GM12864 (cell line): ENCODE results near the gene PPM1J.
"Not testable (repeated sequence)": the region's sequence is repeated elsewhere in the genome, so short reads cannot be mapped to it uniquely, and the experiment has no call there.

Experiments used
- DNase-seq: peaks from one replicate; pipeline ENCODE4 v3.0.0-alpha.2; 2011; ENCODE audit warnings: low read depth
- H3K4me3 ChIP-seq: 2 replicates; pipeline ENCODE4 v1.5.1; 2011; ENCODE audit warnings: mild to moderate bottlenecking, low read depth, low read length, control low read depth
- CTCF ChIP-seq: IDR thresholded peaks from 2 replicates; pipeline ENCODE4 v1.5.1; 2011; ENCODE audit warnings: low read depth, mild to moderate bottlenecking, moderate library complexity, low read length, control low read depth, inconsistent platforms; ENCODE audit errors: missing control alignments

The PPM1J gene

GRCh38 chr1:112744009-112744578 is 29.0 kb upstream of the PPM1J start:
- no peak for DNase-seq
- no peak for TF ChIP-seq CTCF
- no peak overlapping the region for H3K4me3 ChIP-seq

- TF ChIP-seq CTCF = no peak
- no peak for DNase-seq
- H3K4me3 ChIP-seq = no peak overlapping the region
Observed at GRCh38 chr1:112743174-112744008, 28.3 kb upstream of the PPM1J start.

GRCh38 chr1:112737573-112737972 is 22.4 kb upstream of the PPM1J start:
- no peak for DNase-seq
- no peak overlapping the region for H3K4me3 ChIP-seq
- TF ChIP-seq CTCF = no peak

GRCh38 chr1:112735752-112736151 is 20.6 kb upstream of the PPM1J start:
- DNase-seq = no peak
- TF ChIP-seq CTCF = no peak
- H3K4me3 ChIP-seq = no peak overlapping the region

- no peak overlapping the region for H3K4me3 ChIP-seq
- no peak for DNase-seq
- no peak for TF ChIP-seq CTCF
Observed at GRCh38 chr1:112731451-112731850, 16.3 kb upstream of the PPM1J start.

GRCh38 chr1:112729909-112730308 is 14.8 kb upstream of the PPM1J start:
- TF ChIP-seq CTCF = no peak

GRCh38 chr1:112729011-112729410 is 13.9 kb upstream of the PPM1J start:
- not testable (repeated sequence) for DNase-seq, H3K4me3 ChIP-seq

More at GRCh38 chr1:112729909-112730308, 14.8 kb upstream of the PPM1J start:
- no peak overlapping the region for H3K4me3 ChIP-seq
- DNase-seq = no peak

GRCh38 chr1:112728306-112728971 is 13.3 kb upstream of the PPM1J start:
- not testable (repeated sequence) for H3K4me3 ChIP-seq, DNase-seq
